ENCODE data around the gene RBM33. TPM values are rescaled to one million over a fixed set of nuclear protein-coding genes. Genes with fewer than 3 reads are reported as not detected.

The RBM33 gene
- total and polyA plus RNA-seq, 9 of the 15 experiments (the other 6 are each of a cell fraction or from before 2014, with no cell fraction given): 4.4 to 80.7 (median 27.3) TPM

GRCh38 chr7:155795951-155796350 lies 151.5 kb downstream of the RBM33 start (continued):
- TF ChIP-seq PREB (CRISPR knock-in tag; IDR thresholded peaks at IDR 0.05) (no peak), SP2 (IDR thresholded peaks at IDR 0.05; ENCODE audit: extremely low read depth, low read depth, low read length, poor library complexity, severe bottlenecking) (no peak), NBN (IDR thresholded peaks at IDR 0.05; ENCODE audit: low read depth) (no peak), ESRRB (CRISPR knock-in tag; IDR thresholded peaks at IDR 0.05; ENCODE audit: borderline replicate concordance) (no peak), PHF8 (IDR thresholded peaks at IDR 0.05; ENCODE audit: borderline replicate concordance, low read length) (no peak), NR2C1 (IDR thresholded peaks at IDR 0.05) (no peak), NR2C1 (tag; IDR thresholded peaks at IDR 0.05) (no peak), ZNF778 (CRISPR knock-in tag; IDR thresholded peaks at IDR 0.05) (no peak), ZNF668 (CRISPR knock-in tag; IDR thresholded peaks at IDR 0.05) (no peak)
- TF ChIP-seq, protein P1, sequence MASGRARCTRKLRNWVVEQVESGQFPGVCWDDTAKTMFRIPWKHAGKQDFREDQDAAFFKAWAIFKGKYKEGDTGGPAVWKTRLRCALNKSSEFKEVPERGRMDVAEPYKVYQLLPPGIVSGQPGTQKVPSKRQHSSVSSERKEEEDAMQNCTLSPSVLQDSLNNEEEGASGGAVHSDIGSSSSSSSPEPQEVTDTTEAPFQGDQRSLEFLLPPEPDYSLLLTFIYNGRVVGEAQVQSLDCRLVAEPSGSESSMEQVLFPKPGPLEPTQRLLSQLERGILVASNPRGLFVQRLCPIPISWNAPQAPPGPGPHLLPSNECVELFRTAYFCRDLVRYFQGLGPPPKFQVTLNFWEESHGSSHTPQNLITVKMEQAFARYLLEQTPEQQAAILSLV (tag; IDR thresholded peaks at IDR 0.05): no peak

All from K562 (cell line).